ENCODE data around the gene ZNF205. TPM values are rescaled to one million over a fixed set of nuclear protein-coding genes. Genes with fewer than 3 reads are reported as not detected.

Gene ZNF205
- total and polyA plus RNA-seq, 9 of the 15 experiments (the other 6 are each of a cell fraction or from before 2014, with no cell fraction given): 2.4 to 11.8 (median 5.1) TPM; not detected in 2

GRCh38 chr16:3135126-3135715 lies 22.8 kb downstream of the ZNF205 start (continued):
- TF ChIP-seq ZBTB11 (CRISPR knock-in tag; IDR thresholded peaks at IDR 0.05) (peak in 1 of 3 experiments; percentile 5; a peak in 1 of 6 replicates), ZNF282 (CRISPR knock-in tag; IDR thresholded peaks at IDR 0.05) (no peak), PURB (CRISPR knock-in tag; IDR thresholded peaks at IDR 0.05; ENCODE audit: low read depth) (no peak), HNRNPUL1 (IDR thresholded peaks at IDR 0.05; ENCODE audit: low read length) (no peak), BMI1 (IDR thresholded peaks at IDR 0.05; ENCODE audit: low read length) (no peak), RBBP5 (IDR thresholded peaks at IDR 0.05; ENCODE audit: borderline replicate concordance, insufficient read depth, low read length, poor library complexity, severe bottlenecking) (peak; percentile 23), NFIX (CRISPR knock-in tag; IDR thresholded peaks at IDR 0.05; ENCODE audit: low read depth) (no peak), CHD1 (IDR thresholded peaks at IDR 0.05; ENCODE audit: low read length) (peak; percentile 74), ZNF583 (CRISPR knock-in tag; IDR thresholded peaks at IDR 0.05) (no peak), GTF2B (IDR thresholded peaks at IDR 0.05; ENCODE audit: extremely low read depth, insufficient read length) (no peak), E2F4 (CRISPR knock-in tag; IDR thresholded peaks at IDR 0.05; ENCODE audit: low read depth) (no peak), RB1 (IDR thresholded peaks at IDR 0.05; ENCODE audit: low read depth) (peak; percentile 85), ZNF75A (CRISPR knock-in tag; IDR thresholded peaks at IDR 0.05) (no peak), ELK1 (CRISPR knock-in tag; IDR thresholded peaks at IDR 0.05) (no peak), STAG1 (CRISPR knock-in tag; IDR thresholded peaks at IDR 0.05; ENCODE audit: borderline replicate concordance) (peak; percentile 26; the same call in 1 of the 2 replicates), NELFE (IDR thresholded peaks at IDR 0.05; ENCODE audit: insufficient read depth, insufficient read length) (no peak), JUND (IDR thresholded peaks at IDR 0.05; ENCODE audit: borderline replicate concordance, low read depth, low read length) (no peak), JUND (tag; IDR thresholded peaks at IDR 0.05; ENCODE audit: borderline replicate concordance, low read depth, low read length) (no peak), FOSL1 (tag; conservative IDR thresholded peaks at IDR 0.05) (no peak), SMAD1 (IDR thresholded peaks at IDR 0.05; ENCODE audit: low read depth, low read length, partially characterized antibody) (no peak), ATF7 (IDR thresholded peaks at IDR 0.05) (no peak), SUPT5H (IDR thresholded peaks at IDR 0.05) (no peak), GATAD2B (IDR thresholded peaks at IDR 0.05; ENCODE audit: borderline replicate concordance) (peak; percentile 27; the same call in 1 of the 2 replicates)
